ENCODE results near the gene RET.

Gene RET

GRCh38 chr10:43044961-43045621, 31.8 kb upstream of the RET start:
- no peak for DNase-seq (ENCODE audit: low spot score)

GRCh38 chr10:43045631-43046287, 31.1 kb upstream of the RET start:
- no peak for DNase-seq (ENCODE audit: low spot score)

- no peak for DNase-seq (ENCODE audit: low spot score)
These were observed 30.4 kb upstream of the RET start for GRCh38 chr10:43046288-43046991.

GRCh38 chr10:43047288-43047970, 29.4 kb upstream of the RET start:
- DNase-seq (ENCODE audit: low spot score) = no peak

- no peak for DNase-seq (ENCODE audit: low spot score)
These were observed 28.4 kb upstream of the RET start for GRCh38 chr10:43048301-43049051.

- DNase-seq (ENCODE audit: low spot score) = no peak
These were observed 27.8 kb upstream of the RET start for GRCh38 chr10:43049081-43049551.

GRCh38 chr10:43050011-43050410, 26.9 kb upstream of the RET start:
- DNase-seq (ENCODE audit: low spot score) = no peak

- DNase-seq (ENCODE audit: low spot score) = no peak
These were observed 23.0 kb upstream of the RET start for GRCh38 chr10:43053825-43054224.

GRCh38 chr10:43054593-43054992, 22.3 kb upstream of the RET start:
- no peak for DNase-seq (ENCODE audit: low spot score)

- no peak for DNase-seq (ENCODE audit: low spot score)
These were observed 21.7 kb upstream of the RET start for GRCh38 chr10:43055217-43055616.

GRCh38 chr10:43055991-43056567, 20.8 kb upstream of the RET start:
- DNase-seq (ENCODE audit: low spot score) = no peak

- no peak for DNase-seq (ENCODE audit: low spot score)
These were observed 20.3 kb upstream of the RET start for GRCh38 chr10:43056568-43057011.

- no peak for DNase-seq (ENCODE audit: low spot score)
These were observed 19.6 kb upstream of the RET start for GRCh38 chr10:43057231-43057711.

- DNase-seq (ENCODE audit: low spot score) = no peak
These were observed 19.0 kb upstream of the RET start for GRCh38 chr10:43057831-43058340.

GRCh38 chr10:43058716-43059335, 18.0 kb upstream of the RET start:
- DNase-seq (ENCODE audit: low spot score) = no peak

GRCh38 chr10:43059336-43059720, 17.5 kb upstream of the RET start:
- no peak for DNase-seq (ENCODE audit: low spot score)

GRCh38 chr10:43059828-43060227, 17.0 kb upstream of the RET start:
- no peak for DNase-seq (ENCODE audit: low spot score)

- DNase-seq (ENCODE audit: low spot score) = no peak
These were observed 16.6 kb upstream of the RET start for GRCh38 chr10:43060291-43060690.

- DNase-seq (ENCODE audit: low spot score) = no peak
These were observed 15.5 kb upstream of the RET start for GRCh38 chr10:43061331-43061730.

GRCh38 chr10:43061760-43062159, 15.1 kb upstream of the RET start:
- DNase-seq (ENCODE audit: low spot score) = no peak
